HS-27A (cell line): Measurements from ENCODE around the gene FCHO1.
A peak's percentile ranks its signal among the peaks of the same experiment; 100 is the strongest.

ENCODE experiments used
- DNase-seq: peaks from one replicate; pipeline ENCODE4 v3.0.0-alpha.2; 2012; ENCODE audit warnings: low read depth, missing footprints

Gene FCHO1

GRCh38 chr19:17751103-17751911 lies at the start of gene FCHO1:
Gene FCHO1 (plus strand): TSS chr19:17751477. CDS start chr19:17755165, 3,688 bp downstream.
- DNase-seq: no peak

- no peak for DNase-seq
Measured at GRCh38 chr19:17703824-17704463, 47.3 kb upstream of the FCHO1 start.

- DNase-seq: no peak
Measured at GRCh38 chr19:17706750-17707181, 44.5 kb upstream of the FCHO1 start.

GRCh38 chr19:17711851-17712250 lies 39.4 kb upstream of the FCHO1 start:
- DNase-seq: no peak

GRCh38 chr19:17716309-17716929 lies 34.9 kb upstream of the FCHO1 start:
- DNase-seq: no peak

- DNase-seq: no peak
Measured at GRCh38 chr19:17718550-17718946, 32.7 kb upstream of the FCHO1 start.

DNA sequence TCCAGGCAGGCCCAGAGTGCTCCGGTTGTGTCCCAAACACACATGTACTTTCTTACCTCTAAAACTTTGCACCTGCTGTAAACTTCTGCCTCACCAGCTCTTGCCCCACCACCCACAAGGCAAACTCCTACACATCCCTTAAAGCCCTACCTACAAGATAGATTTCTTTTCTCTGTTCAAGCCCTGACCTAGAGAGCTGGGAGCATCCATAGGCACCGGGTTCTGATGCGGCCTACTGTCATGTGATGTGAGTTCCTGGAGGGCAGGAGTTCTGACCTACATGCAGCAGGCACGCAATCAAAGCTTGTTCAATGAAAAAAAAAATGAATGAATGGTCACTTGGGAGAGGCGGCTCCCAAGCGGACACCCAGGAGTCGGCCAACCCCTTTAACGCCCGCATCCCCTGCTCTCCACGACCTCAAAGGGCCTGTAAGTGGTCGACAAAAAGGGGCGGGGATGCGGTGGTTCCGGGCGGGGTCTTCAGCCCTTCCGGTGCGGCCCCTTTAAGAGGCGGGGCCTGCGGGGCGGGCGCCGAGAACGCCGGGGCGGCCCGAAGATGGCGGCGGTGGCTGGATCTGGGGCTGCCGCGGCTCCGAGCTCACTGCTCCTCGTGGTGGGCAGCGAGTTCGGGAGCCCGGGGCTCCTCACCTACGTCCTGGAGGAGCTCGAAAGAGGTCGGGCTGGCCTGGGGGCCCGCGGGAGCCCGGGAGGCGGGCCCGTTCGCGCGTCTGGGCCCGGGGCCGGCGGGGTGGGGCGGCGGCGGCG lies 32.1 kb upstream of the FCHO1 start, which contains the start of gene MAP1S:
TSS of gene MAP1S (plus strand) at position 534 of the 765 bp plus-strand sequence. CDS start at position 557, 23 bp downstream.
- DNase-seq: peak; percentile 11

DNA sequence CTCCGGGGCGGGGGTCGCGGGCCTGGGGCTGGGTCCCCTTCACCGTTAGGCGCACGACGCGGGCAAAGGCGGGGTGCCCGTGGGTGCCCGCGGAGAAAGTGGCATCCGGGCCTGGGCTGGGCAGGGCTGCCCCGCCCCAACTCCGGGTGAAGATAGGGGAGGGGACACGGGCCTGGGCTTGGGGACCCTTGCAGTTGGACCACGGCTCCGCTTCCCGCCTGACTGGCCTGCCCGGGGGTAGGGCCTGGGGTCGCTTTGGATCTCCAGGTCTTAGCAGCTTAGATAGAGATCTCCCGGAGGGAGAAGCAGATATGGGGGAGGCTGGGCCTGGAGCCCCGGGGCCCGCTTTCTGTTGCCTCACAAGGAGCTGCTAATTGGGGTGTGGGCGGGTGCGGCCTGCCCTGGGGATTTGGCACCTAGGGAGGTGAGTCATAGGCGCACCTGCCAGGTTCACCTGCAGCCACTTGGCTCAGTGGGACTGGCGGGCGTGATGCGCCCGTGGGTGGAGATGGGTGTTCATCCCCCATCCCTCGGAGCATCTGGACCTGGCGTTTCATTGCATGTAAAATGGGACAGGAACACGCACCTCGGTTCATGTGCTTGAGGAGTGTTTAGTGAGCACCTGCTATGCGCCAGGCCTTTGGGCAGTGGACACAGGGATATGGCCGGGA lies 31.4 kb upstream of the FCHO1 start:
- DNase-seq: no peak

GRCh38 chr19:17720440-17720839 lies 30.8 kb upstream of the FCHO1 start:
- no peak for DNase-seq

DNA sequence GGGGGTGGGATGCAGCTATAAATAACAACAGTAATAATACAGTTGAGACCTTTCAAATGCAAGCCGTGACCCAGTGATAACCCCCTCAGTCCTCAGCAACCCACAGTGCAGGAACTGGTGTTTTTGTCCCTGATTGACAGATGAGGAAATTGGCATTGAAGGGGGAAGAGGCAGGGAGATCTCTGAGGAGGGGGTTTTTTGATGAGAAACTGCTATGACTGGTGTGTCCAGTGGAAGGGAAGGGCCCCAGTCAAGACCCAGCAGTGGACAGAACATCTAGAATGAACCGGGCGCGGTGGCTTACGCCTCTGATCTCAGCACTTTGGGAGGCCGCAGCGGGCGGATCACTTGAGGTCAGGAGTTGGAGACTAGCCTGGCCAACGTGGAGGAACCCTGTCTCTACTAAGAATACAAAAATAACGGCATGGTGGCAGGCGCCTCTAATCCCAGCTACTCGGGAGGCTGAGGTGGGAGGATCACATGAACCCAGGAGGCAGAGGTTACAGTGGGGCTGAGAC lies 30.1 kb upstream of the FCHO1 start:
- DNase-seq: no peak

DNA sequence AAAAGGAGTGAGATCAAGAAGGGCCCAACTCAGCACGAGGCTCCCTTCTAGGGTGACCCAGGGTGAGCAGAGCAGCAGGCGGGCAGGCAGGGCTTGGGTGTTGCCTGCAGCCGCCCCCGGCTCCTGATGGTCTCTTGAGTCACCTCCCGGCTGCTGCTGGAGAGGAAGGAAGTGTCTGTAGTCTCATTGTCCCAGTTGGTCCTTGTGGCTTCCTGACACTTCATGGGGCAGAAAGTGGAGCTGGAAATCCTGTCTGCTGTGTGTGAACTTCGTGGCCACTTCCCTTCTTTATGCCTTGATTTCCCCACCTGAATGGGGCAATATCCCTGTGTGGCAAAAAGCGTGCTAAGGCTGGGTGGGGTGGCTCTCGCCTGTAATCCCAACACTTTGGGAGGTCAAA lies 29.5 kb upstream of the FCHO1 start:
- no peak for DNase-seq

DNA sequence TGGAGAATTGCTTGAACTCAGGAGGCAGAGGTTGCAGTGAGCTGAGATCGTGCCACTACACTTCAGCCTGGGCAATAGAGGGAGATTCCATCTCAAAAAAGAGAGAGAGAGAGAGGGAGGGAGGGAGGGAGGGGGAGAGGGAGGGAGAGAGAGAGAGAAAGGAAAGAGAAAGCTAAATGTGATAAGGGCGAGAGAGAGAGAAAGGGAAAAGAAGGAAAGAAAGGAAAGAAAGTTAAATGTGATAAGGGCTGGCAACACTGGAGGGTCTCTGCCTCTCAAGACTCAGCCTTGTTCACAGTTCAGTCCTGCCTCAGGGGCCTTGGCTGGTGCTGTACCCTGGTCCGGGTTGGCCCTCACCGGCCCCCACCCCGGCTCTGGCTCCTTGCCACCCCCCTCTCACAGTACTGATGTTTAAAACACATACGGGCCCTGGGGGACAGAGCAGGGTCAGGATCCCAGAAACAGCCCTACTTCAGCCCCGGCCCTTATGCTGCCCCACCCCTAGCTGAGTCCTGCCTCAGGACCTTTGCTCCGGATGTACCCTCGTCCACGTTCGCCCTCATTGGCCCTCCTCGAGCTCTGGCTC lies 28.5 kb upstream of the FCHO1 start:
- DNase-seq: no peak

DNA sequence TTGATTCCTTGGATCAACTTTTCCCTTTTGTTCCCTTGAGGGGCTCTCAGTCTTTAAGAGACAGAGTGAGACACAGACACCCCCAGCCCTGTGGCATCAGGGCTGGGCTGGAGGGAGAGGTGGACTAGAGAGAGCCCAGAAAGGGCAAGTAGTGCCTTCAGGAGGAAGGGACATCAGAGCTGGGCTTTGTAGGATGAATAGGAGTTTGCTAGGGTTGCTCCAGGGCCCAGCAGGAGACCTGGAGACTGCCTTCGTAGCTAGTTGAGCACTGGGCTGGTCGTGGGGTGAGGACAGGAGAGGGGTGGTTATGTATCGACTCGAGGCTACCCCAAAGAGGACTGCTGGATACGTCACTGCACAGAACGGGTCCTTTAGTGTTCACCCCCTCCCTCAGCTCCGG lies 26.6 kb upstream of the FCHO1 start:
- DNase-seq: no peak

- DNase-seq: no peak
Measured at GRCh38 chr19:17725422-17726078, 25.7 kb upstream of the FCHO1 start.

DNA sequence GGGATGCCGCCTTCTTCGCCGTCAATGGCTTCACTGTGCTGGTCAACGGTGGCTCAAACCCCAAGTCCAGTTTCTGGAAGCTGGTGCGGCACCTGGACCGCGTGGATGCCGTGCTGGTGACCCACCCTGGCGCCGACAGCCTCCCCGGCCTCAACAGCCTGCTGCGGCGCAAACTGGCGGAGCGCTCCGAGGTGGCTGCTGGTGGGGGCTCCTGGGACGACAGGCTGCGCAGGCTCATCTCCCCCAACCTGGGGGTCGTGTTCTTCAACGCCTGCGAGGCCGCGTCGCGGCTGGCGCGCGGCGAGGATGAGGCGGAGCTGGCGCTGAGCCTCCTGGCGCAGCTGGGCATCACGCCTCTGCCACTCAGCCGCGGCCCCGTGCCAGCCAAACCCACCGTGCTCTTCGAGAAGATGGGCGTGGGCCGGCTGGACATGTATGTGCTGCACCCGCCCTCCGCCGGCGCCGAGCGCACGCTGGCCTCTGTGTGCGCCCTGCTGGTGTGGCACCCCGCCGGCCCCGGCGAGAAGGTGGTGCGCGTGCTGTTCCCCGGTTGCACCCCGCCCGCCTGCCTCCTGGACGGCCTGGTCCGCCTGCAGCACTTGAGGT lies 25.0 kb upstream of the FCHO1 start:
- DNase-seq: no peak

DNA sequence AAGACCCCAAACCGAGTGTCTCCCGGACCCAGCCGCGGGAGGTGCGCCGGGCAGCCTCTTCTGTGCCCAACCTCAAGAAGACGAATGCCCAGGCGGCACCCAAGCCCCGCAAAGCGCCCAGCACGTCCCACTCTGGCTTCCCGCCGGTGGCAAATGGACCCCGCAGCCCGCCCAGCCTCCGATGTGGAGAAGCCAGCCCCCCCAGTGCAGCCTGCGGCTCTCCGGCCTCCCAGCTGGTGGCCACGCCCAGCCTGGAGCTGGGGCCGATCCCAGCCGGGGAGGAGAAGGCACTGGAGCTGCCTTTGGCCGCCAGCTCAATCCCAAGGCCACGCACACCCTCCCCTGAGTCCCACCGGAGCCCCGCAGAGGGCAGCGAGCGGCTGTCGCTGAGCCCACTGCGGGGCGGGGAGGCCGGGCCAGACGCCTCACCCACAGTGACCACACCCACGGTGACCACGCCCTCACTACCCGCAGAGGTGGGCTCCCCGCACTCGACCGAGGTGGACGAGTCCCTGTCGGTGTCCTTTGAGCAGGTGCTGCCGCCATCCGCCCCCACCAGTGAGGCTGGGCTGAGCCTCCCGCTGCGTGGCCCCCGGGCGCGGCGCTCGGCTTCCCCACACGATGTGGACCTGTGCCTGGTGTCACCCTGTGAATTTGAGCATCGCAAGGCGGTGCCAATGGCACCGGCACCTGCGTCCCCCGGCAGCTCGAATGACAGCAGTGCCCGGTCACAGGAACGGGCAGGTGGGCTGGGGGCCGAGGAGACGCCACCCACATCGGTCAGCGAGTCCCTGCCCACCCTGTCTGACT lies 24.1 kb upstream of the FCHO1 start:
- DNase-seq: no peak

DNA sequence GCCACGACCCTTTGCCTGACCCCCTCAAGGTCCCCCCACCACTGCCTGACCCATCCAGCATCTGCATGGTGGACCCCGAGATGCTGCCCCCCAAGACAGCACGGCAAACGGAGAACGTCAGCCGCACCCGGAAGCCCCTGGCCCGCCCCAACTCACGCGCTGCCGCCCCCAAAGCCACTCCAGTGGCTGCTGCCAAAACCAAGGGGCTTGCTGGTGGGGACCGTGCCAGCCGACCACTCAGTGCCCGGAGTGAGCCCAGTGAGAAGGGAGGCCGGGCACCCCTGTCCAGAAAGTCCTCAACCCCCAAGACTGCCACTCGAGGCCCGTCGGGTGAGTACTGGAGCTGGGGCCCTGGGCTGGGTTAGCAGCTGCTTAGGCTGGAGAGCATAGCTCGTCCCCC lies 23.4 kb upstream of the FCHO1 start:
- DNase-seq: no peak

GRCh38 chr19:17733127-17733526 lies 18.1 kb upstream of the FCHO1 start:
- DNase-seq: no peak

DNA sequence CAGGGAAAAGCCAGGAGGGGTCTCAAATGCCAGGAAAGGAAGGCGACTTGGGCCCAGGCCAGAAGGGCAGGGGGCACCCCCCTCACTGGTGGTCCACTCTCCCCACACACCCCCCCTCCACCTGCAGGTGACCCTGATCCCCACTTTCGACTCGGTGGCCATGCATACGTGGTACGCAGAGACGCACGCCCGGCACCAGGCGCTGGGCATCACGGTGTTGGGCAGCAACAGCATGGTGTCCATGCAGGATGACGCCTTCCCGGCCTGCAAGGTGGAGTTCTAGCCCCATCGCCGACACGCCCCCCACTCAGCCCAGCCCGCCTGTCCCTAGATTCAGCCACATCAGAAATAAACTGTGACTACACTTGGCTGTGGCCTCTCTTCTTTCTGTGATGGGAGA lies 17.1 kb upstream of the FCHO1 start:
- no peak for DNase-seq
